Upper lobe of right lung (tissue), 1 donor: Measurements from ENCODE around the gene ADPRS. TPM values are rescaled to one million over a fixed set of nuclear protein-coding genes. Genes with fewer than 3 reads are reported as not detected.

Experiments
- ATAC-seq: fragments of 200-7000 bp; cut with Tn5 transposase; one replicate; pipeline ENCODE4 v1.9.1; 2020; ENCODE audit warnings: mild to moderate bottlenecking, moderate library complexity
- DNase-seq: peaks from one replicate; pipeline ENCODE4 v3.0.0-alpha.2; 2020
- H3K27ac ChIP-seq: fragments of 200-600 bp; one replicate; pipeline ENCODE4 v1.8.0; 2022
- H3K27me3 ChIP-seq: fragments of 200-600 bp; one replicate; pipeline ENCODE4 v1.8.0; 2022; ENCODE audit warnings: mild to moderate bottlenecking
- H3K36me3 ChIP-seq: fragments of 200-600 bp; one replicate; pipeline ENCODE4 v1.8.0; 2022
- H3K4me1 ChIP-seq: fragments of 200-600 bp; one replicate; pipeline ENCODE4 v1.8.0; 2022
- H3K4me3 ChIP-seq: fragments of 200-600 bp; one replicate; pipeline ENCODE4 v1.8.0; 2022; ENCODE audit warnings: mild to moderate bottlenecking
- H3K9me3 ChIP-seq: fragments of 200-600 bp; one replicate; pipeline ENCODE4 v1.8.0; 2022
- CTCF ChIP-seq: fragments of 200-600 bp; IDR thresholded peaks from one replicate; pipeline ENCODE4 v1.8.0; 2022; ENCODE audit warnings: antibody characterized with exemption
- intact Hi-C: fragments of 100-400 bp; cut with DNase I; formaldehyde crosslinking; loops from one replicate; pipeline ENCODE4 v1.11.0; 2022
- total RNA-seq: library from RNA; stranded (reverse); fragmentation: NEBNext Ultra II Directional; extraction: Animal tissue kit (Norgen Biotek cat#: 25700); gene quantifications from one replicate; pipeline ENCODE4 v1.2.1, GENCODE V29; 2021
- donor health status: DM: no; HTN: yes; CAD: no; lungs with severe emphysema.

Gene ADPRS
- total RNA-seq, 1 donor from 2014 or later: 26.9 TPM

DNA sequence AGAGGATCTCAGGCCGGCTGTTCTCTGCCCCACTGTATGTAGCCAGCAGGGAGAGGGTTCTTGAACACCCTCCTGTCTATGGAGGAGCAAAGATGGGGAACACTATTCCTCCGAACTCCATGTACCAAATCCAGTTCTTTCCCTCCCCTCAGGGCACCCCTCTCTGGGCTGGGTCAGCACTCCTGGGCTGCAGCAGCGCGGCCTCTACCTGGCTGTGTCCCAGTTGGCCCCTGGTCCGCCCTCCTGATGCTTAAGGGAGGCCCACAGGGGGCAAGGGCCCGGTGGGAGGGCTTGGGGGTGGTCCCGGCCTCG lies 471 bp upstream of the ADPRS start:
- ATAC-seq: no peak
- H3K4me1 ChIP-seq: peaks cover 28% of the 10 kb centered on the region
- H3K9me3 ChIP-seq: no peaks in the 10 kb centered on the region
- peak overlapping the region; percentile 100 for H3K4me3 ChIP-seq
- peaks cover 8% of the 10 kb centered on the region for H3K27me3 ChIP-seq
- intact Hi-C loops: no loop called here
- no peak for DNase-seq
- H3K27ac ChIP-seq: peak overlapping the region; percentile 94
- peaks cover 23% of the 10 kb centered on the region for H3K36me3 ChIP-seq
- TF ChIP-seq CTCF: no peak

DNA sequence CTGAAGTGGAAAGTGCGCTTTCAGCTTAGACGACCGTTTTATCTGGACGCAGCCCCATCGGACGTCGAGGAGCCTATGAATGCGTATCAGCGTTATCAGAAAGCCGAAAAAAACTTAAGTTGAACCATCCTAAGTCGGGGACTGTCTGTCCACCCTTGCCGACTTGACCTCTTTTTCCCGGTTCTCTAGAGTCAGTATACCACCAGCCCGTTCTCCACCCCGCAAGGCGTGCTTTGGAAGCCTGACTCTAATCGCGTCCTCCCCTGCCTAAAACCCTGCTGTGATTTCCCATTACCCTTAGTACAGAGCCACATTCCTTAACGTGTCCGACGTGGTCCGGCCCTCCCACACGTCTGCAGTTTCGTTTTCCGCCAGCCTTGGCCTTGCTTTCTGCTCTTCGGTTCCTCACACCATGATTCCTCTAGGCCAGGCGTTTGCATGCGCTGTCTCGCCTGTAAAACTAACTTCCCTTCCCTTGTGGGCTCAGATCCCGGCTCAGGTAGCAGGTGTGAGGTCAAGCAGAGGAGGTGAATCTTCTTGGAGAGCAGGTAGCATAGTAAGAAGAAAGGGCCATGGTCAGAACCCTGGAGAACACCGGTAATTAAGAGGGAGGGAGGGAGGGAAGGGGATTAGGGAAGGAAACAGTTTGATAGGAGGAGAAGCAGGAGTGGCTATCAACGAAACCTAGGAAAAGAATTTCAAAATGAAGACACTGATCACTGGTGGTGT lies 865 bp downstream of the ADPRS start:
- TF ChIP-seq CTCF: no peak
- no peaks in the 10 kb centered on the region for H3K9me3 ChIP-seq
- peak; percentile 72 for DNase-seq
- peak overlapping the region; percentile 94 for H3K27ac ChIP-seq
- ATAC-seq: peak; percentile 47
- peak overlapping the region; percentile 100 for H3K4me3 ChIP-seq
- H3K4me1 ChIP-seq: peaks cover 18% of the 10 kb centered on the region
- intact Hi-C loops: no loop called here
- no peaks in the 10 kb centered on the region for H3K27me3 ChIP-seq
- peaks cover 36% of the 10 kb centered on the region for H3K36me3 ChIP-seq

- peaks cover 43% of the 10 kb centered on the region for H3K36me3 ChIP-seq
- TF ChIP-seq CTCF: no peak
- peak; percentile 39 for DNase-seq
Observed at GRCh38 chr1:36091141-36091540, 2.4 kb downstream of the ADPRS start.

GRCh38 chr1:36091698-36092097 lies 3.0 kb downstream of the ADPRS start:
- TF ChIP-seq CTCF: no peak
- no peak overlapping the region for H3K4me3 ChIP-seq
- H3K27ac ChIP-seq: no peak overlapping the region
- ATAC-seq: no peak
- peak; percentile 46 for DNase-seq
- peaks cover 31% of the 10 kb centered on the region for H3K4me1 ChIP-seq
- intact Hi-C loops: no loop called here
- peaks cover 48% of the 10 kb centered on the region for H3K36me3 ChIP-seq
- no peaks in the 10 kb centered on the region for H3K27me3 ChIP-seq
- H3K9me3 ChIP-seq: no peaks in the 10 kb centered on the region

More at GRCh38 chr1:36091141-36091540, 2.4 kb downstream of the ADPRS start:
- Histone ChIP-seq H3K9me3 (no peaks in the 10 kb centered on the region), H3K27ac (no peak overlapping the region), H3K27me3 (no peaks in the 10 kb centered on the region), H3K4me3 (no peak overlapping the region), H3K4me1 (peaks cover 25% of the 10 kb centered on the region)
- ATAC-seq: no peak
- intact Hi-C loops: no loop called here

DNA sequence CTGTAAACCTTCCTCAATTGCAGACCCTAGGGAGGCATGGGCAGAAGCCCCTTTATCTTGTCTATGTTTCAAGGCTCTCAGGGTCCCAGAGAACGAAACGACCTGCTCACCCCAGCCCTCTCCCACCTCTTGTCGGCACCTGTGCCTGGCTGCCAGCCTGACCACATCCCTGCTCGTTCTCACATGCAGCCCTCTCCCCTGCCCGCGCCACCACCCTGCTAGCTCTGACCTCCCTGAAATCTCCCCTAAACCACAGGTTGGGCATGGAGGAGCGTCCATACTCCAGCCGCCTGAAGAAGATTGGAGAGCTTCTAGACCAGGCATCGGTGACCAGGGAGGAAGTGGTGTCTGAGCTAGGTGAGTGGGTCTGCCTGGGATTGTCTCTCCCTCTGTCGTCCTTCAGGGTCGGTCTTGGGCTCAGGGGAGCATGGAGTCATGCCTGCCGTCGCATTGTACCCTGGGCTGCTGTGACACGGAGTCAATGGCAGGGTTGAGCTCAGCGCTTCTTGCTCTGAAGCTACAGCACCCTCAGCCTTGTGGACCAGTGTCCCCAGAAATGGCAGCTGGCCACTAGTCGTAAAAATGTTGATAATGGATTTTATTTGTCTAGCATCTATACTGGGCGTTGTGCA lies 3.6 kb downstream of the ADPRS start:
- no peak overlapping the region for H3K4me3 ChIP-seq
- no peak for TF ChIP-seq CTCF
- no peaks in the 10 kb centered on the region for H3K27me3 ChIP-seq
- no peak for ATAC-seq
- peaks cover 49% of the 10 kb centered on the region for H3K36me3 ChIP-seq
- H3K9me3 ChIP-seq: no peaks in the 10 kb centered on the region
- H3K4me1 ChIP-seq: peaks cover 32% of the 10 kb centered on the region
- intact Hi-C loops: no loop called here
- peak; percentile 52 for DNase-seq
- no peak overlapping the region for H3K27ac ChIP-seq
